Mononuclear cell (primary cell): ENCODE results near the gene FCHO2. TPM values are rescaled to one million over a fixed set of nuclear protein-coding genes. Genes with fewer than 3 reads are reported as not detected.

Source experiments
- H3K27me3 ChIP-seq: 2 replicates; pipeline ENCODE4 v1.6.0; 2011; ENCODE audit warnings: low read length, control low read depth; ENCODE audit not compliant: insufficient read depth
- H3K4me1 ChIP-seq: 2 replicates; pipeline ENCODE4 v1.5.1; 2011; ENCODE audit warnings: mild to moderate bottlenecking, low read length, control low read depth; ENCODE audit not compliant: insufficient read depth
- H3K4me3 ChIP-seq: 2 replicates; pipeline ENCODE4 v1.5.1; 2011; ENCODE audit warnings: mild to moderate bottlenecking, low read length, moderate library complexity
- H3K9me3 ChIP-seq: 2 replicates; pipeline ENCODE4 v1.5.1; 2011; ENCODE audit warnings: low read depth, mild to moderate bottlenecking, control low read depth, low read length
- total RNA-seq: library from RNA; depleted of rRNA; stranded (reverse); fragments of >200 nt; gene quantifications from one replicate; pipeline ENCODE4 v1.2.3, GENCODE V29; 2012

The FCHO2 gene
- total RNA-seq, 1 donor: 3.3 TPM

DNA sequence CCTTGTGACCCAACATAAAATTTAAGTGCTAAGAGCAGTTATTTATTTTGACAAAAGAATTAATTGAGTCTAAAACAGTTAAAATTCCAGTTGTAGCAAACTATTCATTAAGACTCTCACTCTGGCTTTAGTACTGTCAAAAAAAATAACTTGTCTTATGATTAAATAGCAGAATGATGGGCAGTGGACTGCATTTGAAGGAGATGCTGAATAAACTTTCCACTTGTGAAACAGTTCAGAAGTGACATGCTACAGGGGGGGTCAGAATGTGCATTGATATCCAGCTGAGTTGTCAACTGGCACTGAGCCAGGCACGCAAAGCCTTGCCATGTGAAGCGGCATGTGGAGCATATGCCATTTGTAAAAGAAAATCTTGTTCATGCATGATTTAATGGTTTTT is 76.0 kb downstream of the FCHO2 start:
- Histone ChIP-seq H3K4me3 (no peak overlapping the region), H3K9me3 (no peaks in the 10 kb centered on the region), H3K4me1 (no peaks in the 10 kb centered on the region), H3K27me3 (no peaks in the 10 kb centered on the region)

DNA sequence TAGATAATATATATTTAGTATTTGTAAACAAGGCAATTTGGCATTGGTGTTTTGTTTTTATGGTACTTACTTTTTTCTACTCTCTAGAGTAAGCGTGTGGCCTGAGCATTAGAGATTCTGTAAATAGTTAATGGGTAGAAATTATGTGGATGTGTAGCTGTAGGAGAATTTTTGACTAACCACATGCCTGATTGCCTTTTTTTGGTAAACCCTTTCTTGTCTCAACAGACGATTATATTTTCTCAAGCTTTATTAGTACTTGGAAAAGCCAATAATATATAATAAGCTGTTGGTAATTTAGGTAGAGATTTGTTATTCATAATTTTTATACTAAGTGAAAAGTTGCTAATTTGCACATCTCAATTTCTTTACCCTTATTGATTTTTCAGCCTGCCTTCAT is 76.8 kb downstream of the FCHO2 start:
- Histone ChIP-seq H3K4me1 (no peaks in the 10 kb centered on the region), H3K27me3 (no peaks in the 10 kb centered on the region), H3K9me3 (no peaks in the 10 kb centered on the region), H3K4me3 (no peak overlapping the region)

DNA sequence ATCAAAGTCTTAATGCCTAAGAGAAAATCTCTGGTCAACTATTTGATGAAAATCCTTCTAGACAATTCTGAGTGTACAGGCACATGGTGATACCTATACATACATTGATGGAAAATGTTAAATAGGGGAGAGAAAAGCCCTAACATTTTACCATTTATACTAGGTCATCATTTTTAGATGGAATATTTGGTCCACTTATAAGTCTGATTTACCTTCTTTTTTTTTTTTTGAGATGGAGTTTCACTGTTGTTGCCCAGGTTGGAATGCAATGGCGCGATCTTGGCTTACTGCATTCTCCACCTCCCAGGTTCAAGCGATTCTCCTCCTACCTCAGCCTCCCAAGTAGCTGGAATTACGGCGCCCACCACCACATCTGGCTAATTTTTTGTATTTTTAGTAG is 81.7 kb downstream of the FCHO2 start:
- no peaks in the 10 kb centered on the region for H3K9me3 ChIP-seq
- no peak overlapping the region for H3K4me3 ChIP-seq
- no peaks in the 10 kb centered on the region for H3K4me1 ChIP-seq
- H3K27me3 ChIP-seq: no peaks in the 10 kb centered on the region

DNA sequence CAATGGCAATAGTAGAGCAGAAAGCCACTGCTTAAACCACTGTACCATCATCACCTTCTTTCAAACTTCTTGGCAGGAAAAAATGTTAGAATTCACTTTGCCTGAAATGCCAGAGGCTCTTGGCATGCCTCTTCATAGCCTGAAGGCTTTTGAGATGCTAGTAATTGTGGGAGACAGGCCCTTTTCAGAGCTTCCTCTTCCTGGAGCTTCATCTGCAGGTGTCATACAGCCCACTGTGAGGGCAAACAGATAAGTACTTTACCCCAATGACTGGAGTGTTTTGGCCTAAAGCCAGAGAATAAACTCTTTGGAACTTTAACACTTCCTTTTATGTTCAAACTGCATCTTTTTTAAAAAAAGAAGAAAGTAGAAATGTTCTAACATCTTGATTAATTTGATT is 83.2 kb downstream of the FCHO2 start:
- H3K4me3 ChIP-seq: no peak overlapping the region
- H3K9me3 ChIP-seq: no peaks in the 10 kb centered on the region

DNA sequence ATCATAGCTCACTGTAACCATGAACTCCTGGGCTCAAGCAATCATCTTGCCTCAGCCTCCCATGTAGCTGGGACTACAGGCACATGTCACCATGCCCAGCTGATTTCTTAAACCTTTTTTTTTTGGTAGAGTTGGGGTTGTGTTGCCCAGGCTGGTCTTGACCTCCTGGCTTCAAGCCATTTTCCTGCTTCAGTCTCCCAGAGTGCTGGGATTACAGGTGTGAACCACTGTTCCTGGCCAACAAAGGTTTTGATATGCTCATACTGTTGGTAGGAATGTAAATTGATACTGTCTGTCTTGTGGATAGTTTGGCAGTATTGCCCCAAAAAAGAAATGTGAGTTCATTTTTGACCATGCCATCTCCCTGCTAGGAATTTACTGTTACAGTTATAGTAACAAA is 87.2 kb downstream of the FCHO2 start:
- H3K4me1 ChIP-seq: no peaks in the 10 kb centered on the region
- no peak overlapping the region for H3K4me3 ChIP-seq
- H3K9me3 ChIP-seq: peaks cover 7% of the 10 kb centered on the region
- no peaks in the 10 kb centered on the region for H3K27me3 ChIP-seq

More for the DNA sequence above, 83.2 kb downstream of the FCHO2 start:
- Histone ChIP-seq H3K27me3 (no peaks in the 10 kb centered on the region), H3K4me1 (no peaks in the 10 kb centered on the region)

DNA sequence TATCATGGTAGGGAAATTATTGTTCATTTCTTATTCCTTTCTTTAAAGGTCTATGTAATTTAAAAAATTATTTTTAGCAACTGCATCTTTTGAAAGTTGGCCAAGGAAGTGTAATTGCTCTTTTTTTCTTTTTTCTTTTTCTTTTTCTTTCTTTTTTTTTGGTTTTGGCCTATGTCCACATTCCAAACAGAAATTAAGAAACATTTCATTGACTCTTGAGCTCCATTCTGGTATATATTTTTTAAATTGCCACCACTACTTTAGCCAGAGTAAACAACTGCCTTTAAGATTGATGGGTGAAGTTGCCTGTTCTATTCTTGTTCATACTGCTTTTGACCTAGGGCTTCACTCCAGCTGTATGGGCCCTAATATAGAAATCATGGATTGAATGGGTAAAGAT is 88.7 kb downstream of the FCHO2 start:
- no peaks in the 10 kb centered on the region for H3K27me3 ChIP-seq

DNA sequence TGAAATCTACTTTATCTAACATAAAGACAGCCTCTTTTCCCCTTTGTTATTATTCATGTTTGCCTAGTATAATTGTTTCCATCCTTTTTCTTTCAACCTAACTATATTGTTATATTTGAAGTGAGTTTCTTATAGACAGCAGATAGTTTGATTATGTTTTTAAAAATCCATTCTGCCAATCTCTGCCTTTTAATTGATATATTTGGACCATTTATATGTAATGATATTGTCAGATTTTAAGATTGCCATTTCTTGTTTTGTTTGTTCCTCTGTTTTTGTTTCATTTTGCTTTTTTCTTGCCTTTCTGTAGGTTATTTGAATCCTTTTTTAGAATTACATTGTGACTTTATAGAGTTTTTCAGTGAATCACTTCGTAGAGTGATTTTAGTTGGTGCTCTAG is 89.8 kb downstream of the FCHO2 start:
- H3K9me3 ChIP-seq: peaks cover 7% of the 10 kb centered on the region
- H3K4me1 ChIP-seq: no peaks in the 10 kb centered on the region
- no peak overlapping the region for H3K4me3 ChIP-seq
- no peaks in the 10 kb centered on the region for H3K27me3 ChIP-seq

More for the DNA sequence above, 88.7 kb downstream of the FCHO2 start:
- Histone ChIP-seq H3K4me1 (no peaks in the 10 kb centered on the region), H3K9me3 (peaks cover 7% of the 10 kb centered on the region), H3K4me3 (no peak overlapping the region)

DNA sequence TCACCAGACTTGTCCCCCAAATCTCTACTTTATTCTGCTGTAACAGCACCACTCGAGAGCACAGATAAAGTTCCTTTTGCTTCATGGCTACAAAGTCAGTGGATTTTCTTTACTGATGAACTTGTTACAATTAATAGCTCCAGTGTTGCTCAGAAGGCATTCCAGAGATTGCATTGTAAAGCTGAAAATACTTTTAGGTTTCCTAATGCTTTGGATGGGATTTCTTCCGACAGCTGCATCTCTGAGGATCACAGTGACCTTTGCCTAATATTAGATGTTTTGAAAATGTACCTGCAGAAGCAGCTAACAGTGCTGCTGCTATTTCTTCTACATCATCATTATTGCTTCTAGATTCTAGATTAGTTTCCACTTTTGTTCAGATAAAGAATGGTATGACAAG is 105.8 kb downstream of the FCHO2 start:
- Histone ChIP-seq H3K27me3 (no peaks in the 10 kb centered on the region), H3K9me3 (no peaks in the 10 kb centered on the region), H3K4me1 (no peaks in the 10 kb centered on the region), H3K4me3 (no peak overlapping the region)

DNA sequence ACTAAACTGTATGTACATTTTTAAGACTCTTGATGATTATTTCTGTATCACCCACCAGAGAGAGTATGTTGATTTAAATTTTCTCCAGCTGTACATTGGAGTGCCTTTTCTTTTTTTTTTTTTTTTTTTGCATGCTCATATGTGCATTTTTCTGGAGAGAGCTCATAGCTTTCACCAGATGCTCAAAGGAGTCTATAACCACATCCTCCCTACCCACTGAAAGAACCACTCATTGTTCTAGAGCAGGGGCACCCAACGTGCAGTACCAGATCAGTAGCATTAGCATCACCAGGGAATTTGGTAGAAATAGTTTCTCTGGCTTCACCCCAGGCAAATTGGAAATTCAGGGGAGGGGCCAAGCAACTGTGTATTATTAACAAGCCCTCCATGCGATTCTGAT is 110.6 kb downstream of the FCHO2 start:
- no peaks in the 10 kb centered on the region for H3K27me3 ChIP-seq
- no peaks in the 10 kb centered on the region for H3K9me3 ChIP-seq
- H3K4me1 ChIP-seq: no peaks in the 10 kb centered on the region
- no peak overlapping the region for H3K4me3 ChIP-seq

DNA sequence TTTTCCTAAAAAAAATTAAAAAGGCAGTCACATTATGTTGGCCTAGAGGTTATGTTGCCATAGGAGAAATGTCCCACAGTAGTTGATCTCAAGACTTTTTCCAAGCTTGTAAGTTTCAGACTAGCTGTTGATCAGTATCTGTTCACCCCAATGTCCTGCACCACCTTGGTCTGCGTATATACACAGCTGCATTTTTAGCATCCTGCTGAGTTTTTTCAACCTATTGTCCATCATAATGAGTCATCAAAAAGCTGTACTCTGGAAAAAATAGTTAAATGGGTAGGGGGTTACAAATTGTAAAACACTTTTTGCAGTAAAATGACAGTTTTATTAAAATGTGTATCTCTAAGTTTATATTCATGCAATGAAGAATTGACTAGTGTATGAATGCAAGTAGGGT is 111.4 kb downstream of the FCHO2 start:
- Histone ChIP-seq H3K27me3 (no peaks in the 10 kb centered on the region), H3K4me1 (no peaks in the 10 kb centered on the region), H3K4me3 (no peak overlapping the region), H3K9me3 (no peaks in the 10 kb centered on the region)

DNA sequence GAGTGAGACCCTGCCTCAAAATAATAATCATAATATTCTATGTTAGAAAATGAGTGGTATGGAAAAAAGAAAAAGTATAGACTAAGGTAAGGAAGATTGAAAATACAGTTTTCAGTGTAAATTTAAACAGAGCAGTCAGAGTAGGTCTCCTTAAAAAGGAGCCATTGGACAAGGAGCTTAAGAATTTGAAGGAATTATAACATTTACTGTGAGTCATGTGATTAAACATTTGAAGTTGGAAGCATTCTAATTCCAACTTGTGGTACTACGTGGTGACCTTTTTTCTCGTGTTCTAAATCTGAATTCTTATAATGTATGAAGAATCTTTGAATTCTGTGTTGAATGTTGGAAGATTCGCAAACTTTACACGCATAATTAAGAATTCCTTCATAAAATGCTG is 125.3 kb downstream of the FCHO2 start:
- H3K4me1 ChIP-seq: no peaks in the 10 kb centered on the region
- no peak overlapping the region for H3K4me3 ChIP-seq
- H3K9me3 ChIP-seq: no peaks in the 10 kb centered on the region
- H3K27me3 ChIP-seq: no peaks in the 10 kb centered on the region

DNA sequence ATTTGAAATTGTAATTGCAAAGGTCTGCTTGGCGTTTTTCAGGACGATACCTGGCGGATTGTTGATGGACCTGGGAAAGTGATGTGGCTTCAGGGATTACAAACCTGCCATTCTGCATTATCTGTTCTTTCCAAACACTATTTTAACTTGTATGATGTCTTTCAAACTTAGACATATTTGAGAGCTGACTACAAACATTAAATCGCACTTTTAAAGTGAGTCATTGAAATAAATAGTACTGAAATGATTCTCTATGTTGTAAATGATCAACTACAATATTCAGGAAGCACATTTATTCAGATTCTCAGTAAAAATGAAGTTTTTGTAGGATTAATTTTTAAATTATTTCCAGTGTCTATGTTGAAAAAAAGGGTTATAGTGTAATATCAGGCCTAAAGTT is 132.2 kb downstream of the FCHO2 start:
- H3K27me3 ChIP-seq: no peaks in the 10 kb centered on the region
- H3K4me1 ChIP-seq: no peaks in the 10 kb centered on the region
- H3K4me3 ChIP-seq: no peak overlapping the region
- H3K9me3 ChIP-seq: no peaks in the 10 kb centered on the region

DNA sequence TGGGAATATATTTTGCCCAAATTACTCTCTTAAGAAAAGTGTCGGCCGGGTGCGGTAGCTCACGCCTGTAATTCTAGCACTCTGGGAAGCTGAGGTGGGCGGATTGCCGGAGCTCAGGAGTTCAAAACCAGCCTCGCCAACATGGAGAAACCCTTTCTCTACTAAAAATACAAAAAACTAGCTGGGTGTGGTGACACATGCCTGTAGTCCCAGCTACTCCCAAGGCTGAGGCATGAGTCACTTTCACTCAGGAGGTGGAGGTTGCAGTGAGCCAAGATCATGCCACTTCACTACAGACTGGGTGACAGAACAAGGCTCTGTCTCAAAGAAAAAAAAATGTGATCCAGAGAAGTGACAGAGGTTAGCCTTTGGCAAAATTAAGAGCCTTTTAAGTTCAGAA is 138.1 kb downstream of the FCHO2 start:
- no peaks in the 10 kb centered on the region for H3K4me1 ChIP-seq
- no peaks in the 10 kb centered on the region for H3K27me3 ChIP-seq
- no peaks in the 10 kb centered on the region for H3K9me3 ChIP-seq
- H3K4me3 ChIP-seq: no peak overlapping the region

DNA sequence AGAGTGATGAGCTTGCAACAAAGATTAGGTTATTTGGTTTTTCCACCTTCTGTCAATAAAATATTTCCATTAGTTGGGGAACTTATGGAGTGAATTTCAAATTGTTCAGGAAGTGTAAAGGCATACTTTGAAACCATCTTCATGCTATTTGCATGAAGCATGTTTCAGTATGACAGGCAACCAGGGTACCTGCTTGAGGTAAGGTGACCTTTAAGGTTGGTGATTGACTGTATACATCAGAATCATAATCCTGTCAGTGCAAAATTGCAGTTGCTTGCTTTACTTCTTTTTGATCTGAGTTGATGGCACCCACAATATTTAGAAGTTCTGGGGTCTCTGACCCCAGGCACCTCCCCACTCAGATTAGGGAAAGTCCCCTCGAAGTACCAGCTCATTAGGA is 138.6 kb downstream of the FCHO2 start:
- Histone ChIP-seq H3K27me3 (no peaks in the 10 kb centered on the region), H3K4me3 (no peak overlapping the region), H3K4me1 (no peaks in the 10 kb centered on the region), H3K9me3 (no peaks in the 10 kb centered on the region)

DNA sequence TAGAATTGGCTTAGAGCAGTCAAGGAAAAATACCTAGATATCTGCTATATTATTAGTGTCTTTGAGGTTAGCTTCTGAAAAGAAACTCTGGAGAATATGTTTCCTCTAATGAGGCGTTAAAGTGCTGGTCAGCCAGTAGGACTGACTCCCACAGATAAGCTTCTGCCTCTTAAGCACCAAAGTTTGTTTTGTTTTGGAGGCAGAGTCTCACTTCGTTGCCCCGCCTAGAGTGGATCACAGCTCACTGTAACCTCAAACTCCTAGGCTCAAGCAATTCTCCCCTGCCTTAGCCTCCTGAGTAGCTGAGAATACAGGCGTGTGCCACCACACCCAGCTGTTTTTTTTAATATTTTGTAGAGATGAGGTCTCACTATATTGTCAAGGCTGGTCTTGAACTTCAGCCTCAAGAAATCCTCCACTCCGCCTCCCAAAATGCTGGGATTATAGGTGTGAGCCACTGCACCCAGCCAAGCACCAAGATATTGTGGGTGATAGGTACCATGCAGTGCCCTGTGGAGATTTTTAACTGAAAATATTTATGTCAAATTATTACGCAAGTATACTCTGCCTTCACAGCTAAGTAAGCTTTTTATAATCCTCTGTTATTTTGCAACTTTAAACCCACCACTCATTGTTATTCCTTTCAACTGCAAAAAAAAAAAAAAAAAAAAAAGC is 139.9 kb downstream of the FCHO2 start:
- no peaks in the 10 kb centered on the region for H3K27me3 ChIP-seq
- H3K4me3 ChIP-seq: no peak overlapping the region
- no peaks in the 10 kb centered on the region for H3K4me1 ChIP-seq
- H3K9me3 ChIP-seq: no peaks in the 10 kb centered on the region

DNA sequence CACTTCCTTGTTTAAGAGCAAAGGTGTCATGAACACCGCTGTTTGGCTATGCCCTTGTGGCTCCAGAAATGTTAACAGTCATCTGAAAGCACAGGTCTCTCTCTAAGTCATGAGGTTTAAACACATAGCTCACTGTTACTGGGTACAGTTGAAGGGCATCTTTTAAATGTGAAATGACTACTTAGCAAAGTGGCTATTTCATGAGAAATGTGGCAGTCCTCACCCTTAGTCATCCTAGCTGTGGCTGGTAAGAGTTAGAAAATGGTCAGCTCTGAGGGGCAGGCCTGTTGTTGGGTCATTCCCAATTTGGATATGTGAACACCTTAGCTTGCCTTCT is 140.4 kb downstream of the FCHO2 start:
- Histone ChIP-seq H3K27me3 (no peaks in the 10 kb centered on the region), H3K4me1 (no peaks in the 10 kb centered on the region), H3K9me3 (no peaks in the 10 kb centered on the region), H3K4me3 (no peak overlapping the region)
